NCI-H226 (cell line): ENCODE results near the gene GIMAP2.
"Not testable (repeated sequence)": the region's sequence is repeated elsewhere in the genome, so short reads cannot be mapped to it uniquely, and the experiment has no call there.

Experiments
- DNase-seq: peaks from one replicate; pipeline ENCODE4 v3.0.0-alpha.2; 2015

Gene GIMAP2

GRCh38 chr7:150685219-150686029 is at the start of gene GIMAP2:
TSS of gene GIMAP2 (plus strand) at chr7:150685706. CDS start at chr7:150687060, 1,354 bp downstream.
- no peak for DNase-seq

- no peak for DNase-seq
These were observed 43.7 kb upstream of the GIMAP2 start for GRCh38 chr7:150641854-150642253.

DNA sequence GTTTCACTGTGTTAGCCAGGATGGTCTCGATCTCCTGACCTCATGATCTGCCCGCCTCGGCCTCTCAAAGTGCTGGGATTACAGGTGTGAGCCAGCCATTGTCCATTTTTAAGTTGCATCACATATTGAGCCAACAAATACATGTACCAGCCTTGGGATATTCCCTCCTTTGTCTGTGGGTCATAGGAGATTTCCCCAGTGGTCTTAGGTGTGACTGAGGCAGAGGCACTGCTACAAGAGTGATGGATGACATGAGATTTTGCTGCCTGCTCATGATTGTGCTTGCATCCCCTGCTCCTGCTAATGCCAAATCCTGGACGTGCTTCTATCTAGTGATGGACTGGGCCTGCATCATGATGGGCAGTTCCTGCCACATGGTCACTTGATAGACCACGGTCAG is 42.6 kb upstream of the GIMAP2 start:
- no peak for DNase-seq

DNA sequence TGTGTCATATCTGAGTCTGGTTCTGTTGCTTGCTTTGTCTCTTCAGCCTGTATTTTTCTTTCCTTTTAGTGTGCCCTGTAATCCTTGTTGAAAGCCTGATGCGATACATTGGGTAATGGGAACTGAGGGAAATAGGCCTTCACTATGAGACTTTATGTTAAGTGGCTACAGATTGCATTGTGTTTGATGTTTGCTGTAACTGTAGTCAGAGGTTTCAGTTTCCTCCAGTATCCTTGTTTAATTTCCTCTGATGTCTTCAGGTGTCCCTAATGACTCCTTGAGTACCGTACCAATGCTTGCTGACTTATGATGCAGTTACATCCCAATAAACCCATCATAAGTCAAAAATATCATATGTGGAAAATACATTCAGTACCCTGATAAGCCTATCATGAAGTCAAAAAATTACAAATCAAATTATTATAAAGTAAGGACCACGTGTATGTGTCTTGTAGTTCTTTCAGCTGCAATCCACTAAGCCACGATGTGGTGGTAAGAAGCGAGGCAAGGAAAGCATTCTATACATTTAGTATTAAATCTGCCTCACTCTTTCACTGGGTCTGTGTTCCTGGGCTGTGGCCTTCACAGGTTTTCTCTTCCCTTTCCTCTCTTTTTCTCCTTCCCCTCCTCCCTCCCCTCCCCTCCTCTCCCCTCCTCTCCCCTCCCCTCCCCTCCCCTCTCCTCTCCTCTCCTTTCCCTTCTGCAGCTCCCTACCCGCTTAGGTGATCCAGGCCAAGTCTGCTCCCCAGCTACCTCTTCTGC is 40.1 kb upstream of the GIMAP2 start:
- DNase-seq, result no peak

- DNase-seq, result no peak
These were observed 37.0 kb upstream of the GIMAP2 start for GRCh38 chr7:150648353-150649079.

- no peak for DNase-seq
These were observed 36.5 kb upstream of the GIMAP2 start for GRCh38 chr7:150649080-150649385.

- no peak for DNase-seq
These were observed 30.8 kb upstream of the GIMAP2 start for GRCh38 chr7:150654692-150655091.

- no peak for DNase-seq
These were observed 29.5 kb upstream of the GIMAP2 start for GRCh38 chr7:150656047-150656446.

DNA sequence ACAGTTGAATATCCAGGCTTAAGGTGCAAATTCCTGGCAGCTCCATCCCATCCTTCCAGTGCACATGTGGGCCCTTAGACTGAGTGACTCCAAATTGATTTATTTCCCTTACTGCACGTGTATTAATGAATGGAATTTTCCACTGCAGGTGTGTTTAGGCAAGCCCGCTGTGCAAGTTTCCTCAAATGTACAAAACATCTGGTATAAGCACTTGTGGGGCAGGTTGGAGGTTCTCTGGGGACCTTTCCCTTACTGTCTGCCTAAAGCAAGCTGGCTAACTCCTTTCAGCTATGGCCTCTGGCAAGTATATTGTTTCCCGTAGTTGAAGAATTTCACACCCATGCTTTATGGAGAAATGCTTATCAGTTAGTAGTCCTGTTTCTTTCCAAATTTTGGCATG is 28.0 kb upstream of the GIMAP2 start:
- no peak for DNase-seq

- no peak for DNase-seq
These were observed 24.4 kb upstream of the GIMAP2 start for GRCh38 chr7:150660939-150661613.

GRCh38 chr7:150662821-150663220 is 22.7 kb upstream of the GIMAP2 start:
- not testable (repeated sequence) for DNase-seq

GRCh38 chr7:150663802-150664494 is 21.6 kb upstream of the GIMAP2 start:
- no peak for DNase-seq

DNA sequence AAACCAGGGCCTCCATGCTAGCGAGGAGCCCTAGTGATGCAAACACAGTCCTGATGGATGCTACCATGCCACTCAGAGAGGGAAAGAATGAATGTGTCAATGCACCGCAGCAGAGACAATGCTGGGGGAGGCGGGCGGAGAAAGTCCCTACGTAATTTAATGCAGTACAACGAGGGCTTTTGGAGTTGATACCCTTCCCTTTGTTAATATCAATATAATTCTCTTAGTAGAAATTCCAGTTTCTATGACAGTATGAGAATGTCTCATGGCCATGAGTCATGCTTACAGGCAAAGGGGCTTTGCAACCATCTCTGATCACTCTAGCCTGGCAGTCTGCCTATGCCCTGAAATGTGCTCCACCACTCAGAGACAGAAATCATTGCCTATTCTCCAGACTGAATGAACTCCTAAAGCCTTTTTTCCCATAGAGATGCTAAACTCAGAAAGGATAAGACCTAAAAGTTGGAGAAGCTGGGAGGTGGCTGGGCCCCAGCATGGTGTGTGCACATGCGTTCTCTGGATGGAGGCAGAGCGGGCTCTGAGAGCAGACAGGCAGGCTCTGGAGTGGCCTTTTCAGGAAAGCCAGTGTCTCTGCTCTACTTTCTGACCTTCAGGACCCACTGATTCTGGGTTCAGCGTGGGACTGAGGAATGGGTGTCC is 20.3 kb upstream of the GIMAP2 start:
- DNase-seq, result no peak

- no peak for DNase-seq
These were observed 19.6 kb upstream of the GIMAP2 start for GRCh38 chr7:150665896-150666295.

- no peak for DNase-seq
These were observed 19.1 kb upstream of the GIMAP2 start for GRCh38 chr7:150666412-150666811.

DNA sequence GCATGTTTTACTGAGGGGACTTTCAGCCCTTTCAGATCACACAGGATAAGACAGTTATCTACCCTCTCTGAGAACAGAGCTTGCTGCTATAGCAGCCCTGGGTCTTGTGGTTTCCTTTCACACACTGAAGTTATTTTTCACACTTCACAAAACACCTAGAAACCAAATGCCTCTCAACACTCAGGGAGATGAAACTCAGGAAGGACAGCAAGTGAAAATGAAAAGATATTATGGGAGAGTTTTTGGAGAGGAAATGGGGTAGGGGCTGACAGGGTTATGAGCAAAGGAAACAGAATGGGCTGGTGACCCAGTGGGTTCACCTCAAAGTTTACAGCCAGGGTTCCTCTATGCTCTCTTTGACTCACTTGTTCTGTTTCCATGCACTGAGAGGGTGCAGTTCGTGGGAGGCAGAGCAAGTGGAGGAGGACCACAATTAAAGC is 17.0 kb upstream of the GIMAP2 start:
- DNase-seq, result no peak

DNA sequence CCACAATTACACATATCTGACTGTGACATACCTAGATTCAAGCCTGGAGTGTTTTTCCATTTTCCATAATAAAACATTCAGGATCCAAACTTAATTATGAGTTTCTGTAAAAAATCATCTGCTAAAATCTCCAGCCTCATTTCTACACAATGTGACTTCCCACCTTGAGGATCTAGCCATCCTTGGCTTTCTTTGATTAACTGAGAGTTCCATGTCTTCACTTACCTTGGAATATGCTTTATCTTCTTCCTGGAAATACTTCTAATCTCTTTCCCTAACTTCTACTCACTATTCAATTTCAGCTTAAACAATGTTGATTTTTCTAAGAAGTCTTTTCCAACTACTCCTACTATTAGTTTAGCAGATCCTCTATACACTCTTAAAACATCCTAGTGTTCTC is 16.5 kb upstream of the GIMAP2 start:
- no peak for DNase-seq

DNA sequence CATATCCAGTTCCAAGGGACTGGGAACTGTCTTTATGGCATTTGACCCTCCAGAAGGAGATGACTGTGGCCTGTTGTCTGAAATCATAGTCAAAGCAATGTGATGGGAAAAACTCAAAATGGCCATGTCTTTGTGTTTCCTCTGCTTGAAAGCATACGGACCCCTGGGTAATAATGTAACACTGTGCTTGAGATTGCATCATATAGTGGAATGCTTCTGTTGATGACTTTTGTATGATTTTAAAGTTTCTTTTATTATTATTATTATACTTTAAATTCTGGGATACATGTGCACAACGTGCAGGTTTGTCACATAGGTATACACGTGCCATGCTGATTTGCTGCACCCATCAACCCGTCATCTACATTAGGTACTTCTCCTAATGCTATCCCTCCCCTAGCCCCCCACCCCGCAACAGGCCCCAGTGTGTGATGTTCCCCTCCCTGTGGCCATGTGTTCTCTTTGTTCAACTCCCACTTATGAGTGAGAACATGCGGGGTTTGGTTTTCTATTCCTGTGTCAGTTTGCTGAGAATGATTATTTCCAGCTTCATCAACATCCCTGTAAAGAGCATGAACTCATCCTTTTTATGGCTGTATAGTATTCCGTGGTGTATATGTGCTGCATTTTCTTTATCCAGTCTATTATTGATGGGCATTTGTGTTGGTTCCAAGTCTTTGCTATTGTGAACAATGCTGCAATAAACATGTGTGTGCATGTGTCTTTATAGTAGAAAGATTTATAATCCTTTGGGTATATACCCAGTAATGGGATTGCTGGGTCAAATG is 13.5 kb upstream of the GIMAP2 start:
- DNase-seq, result not testable (repeated sequence)

- no peak for DNase-seq
These were observed 9.8 kb upstream of the GIMAP2 start for GRCh38 chr7:150675714-150676113.

DNA sequence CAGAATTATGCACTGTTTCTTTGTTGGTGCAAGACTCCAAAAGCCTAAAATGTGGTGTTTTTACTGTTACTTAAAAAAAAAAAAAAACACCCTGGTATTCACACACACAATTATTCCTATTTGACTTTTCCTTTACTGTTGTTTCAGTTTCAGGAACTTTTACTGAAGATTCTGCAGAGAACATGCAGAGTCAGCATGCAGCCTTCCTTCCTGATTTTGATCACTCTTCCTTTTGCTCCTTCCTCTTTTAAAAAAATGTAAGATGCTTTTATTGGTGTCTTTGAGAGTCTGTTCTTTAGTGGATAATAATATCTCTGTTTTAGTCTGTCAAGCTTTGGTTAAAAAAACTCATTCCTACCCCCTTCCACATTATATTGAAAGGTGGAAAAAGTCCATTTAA is 9.2 kb upstream of the GIMAP2 start:
- DNase-seq, result not testable (repeated sequence)

DNA sequence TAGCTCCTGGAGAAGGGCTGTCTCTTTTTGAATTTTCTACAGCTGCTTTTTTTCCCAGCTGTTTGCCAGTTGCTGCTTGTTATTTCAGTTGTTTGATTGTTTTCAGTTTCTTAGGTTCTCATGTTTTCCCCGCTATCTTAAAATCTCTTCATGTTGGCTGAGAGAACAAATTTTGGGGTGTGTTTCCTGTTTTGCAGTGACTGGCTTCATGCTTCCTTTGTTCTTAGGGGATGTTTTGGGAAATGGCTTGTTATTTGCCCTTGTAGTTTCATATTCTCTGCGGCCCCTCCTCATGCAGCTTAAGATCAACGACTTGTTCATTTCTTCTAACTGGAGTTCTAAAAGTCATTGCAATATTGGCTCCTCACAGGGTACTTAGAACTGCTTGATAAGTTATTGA is 8.7 kb upstream of the GIMAP2 start:
- DNase-seq, result not testable (repeated sequence)
